NT2/D1 (cell line): Measurements from ENCODE around the gene MDM4.
A peak's percentile ranks its signal among the peaks of the same experiment; 100 is the strongest.
"Not testable (repeated sequence)": the region's sequence is repeated elsewhere in the genome, so short reads cannot be mapped to it uniquely, and the experiment has no call there.

Experiments
- DNase-seq: peaks from one replicate; pipeline ENCODE4 v3.0.0-alpha.2; 2011; ENCODE audit warnings: low read depth, low spot score
- H3K27me3 ChIP-seq: 2 replicates; pipeline ENCODE4 v1.6.0; 2011; ENCODE audit warnings: mild to moderate bottlenecking; ENCODE audit not compliant: insufficient read length, insufficient read depth
- H3K36me3 ChIP-seq: 2 replicates; pipeline ENCODE4 v1.6.1; 2011; ENCODE audit warnings: mild to moderate bottlenecking, low read length, mixed read lengths; ENCODE audit not compliant: insufficient read depth, insufficient read length
- H3K4me1 ChIP-seq: 2 replicates; pipeline ENCODE4 v1.5.1; 2011; ENCODE audit not compliant: insufficient read depth, insufficient read length
- H3K4me3 ChIP-seq: 2 replicates; pipeline ENCODE4 v1.5.1; 2011; ENCODE audit warnings: low read depth; ENCODE audit not compliant: insufficient read length
- H3K9ac ChIP-seq: 2 replicates; pipeline ENCODE4 v1.6.0; 2011; ENCODE audit warnings: low read depth; ENCODE audit not compliant: insufficient read length
- H3K9me3 ChIP-seq: 2 replicates; pipeline ENCODE4 v1.5.1; 2011; ENCODE audit warnings: mild to moderate bottlenecking, low read length; ENCODE audit not compliant: insufficient read depth
- SUZ12 ChIP-seq: IDR thresholded peaks from 2 replicates; pipeline ENCODE4 v1.6.1; 2011; ENCODE audit not compliant: insufficient read length, insufficient read depth; ENCODE audit errors: extremely low read depth
- YY1 ChIP-seq: IDR thresholded peaks from 2 replicates; pipeline ENCODE4 v1.6.1; 2011; ENCODE audit not compliant: insufficient read length, insufficient read depth
- ZNF274 ChIP-seq: IDR thresholded peaks from 2 replicates; pipeline ENCODE4 v1.6.1; 2011; ENCODE audit warnings: mild to moderate bottlenecking, low read depth, low read length

The MDM4 gene

GRCh38 chr1:204565617-204566582 is 49.7 kb downstream of the MDM4 start:
- Histone ChIP-seq H3K36me3 (peaks cover 11% of the 10 kb centered on the region), H3K27me3 (no peaks in the 10 kb centered on the region), H3K9me3 (no peaks in the 10 kb centered on the region), H3K4me3 (no peak overlapping the region), H3K4me1 (peaks cover 15% of the 10 kb centered on the region), H3K9ac (no peak overlapping the region)
- peak; percentile 84 for DNase-seq
- no peak for TF ChIP-seq YY1
- TF ChIP-seq ZNF274: no peak
- no peak for TF ChIP-seq SUZ12

DNA sequence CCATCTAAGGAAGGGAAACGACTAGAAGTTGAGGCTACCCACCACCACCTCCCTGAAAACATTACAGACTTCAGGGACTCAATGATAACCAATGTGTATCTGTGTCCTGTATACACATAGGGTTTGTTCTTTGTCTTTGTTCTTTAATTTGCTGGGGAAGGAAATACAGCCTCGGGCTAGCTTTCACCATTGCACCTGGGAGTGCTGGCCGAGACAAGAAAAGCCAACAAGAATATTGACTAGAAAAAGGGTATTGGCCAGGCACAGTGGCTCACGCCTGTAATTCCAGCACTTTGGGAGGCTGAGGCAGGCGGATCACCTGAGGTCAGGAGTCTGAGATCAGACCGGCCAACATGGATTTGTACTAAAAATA is 50.4 kb downstream of the MDM4 start:
- Histone ChIP-seq H3K9me3 (no peaks in the 10 kb centered on the region), H3K36me3 (peaks cover 11% of the 10 kb centered on the region), H3K4me3 (no peak overlapping the region), H3K9ac (no peak overlapping the region), H3K27me3 (no peaks in the 10 kb centered on the region), H3K4me1 (peaks cover 15% of the 10 kb centered on the region)
- DNase-seq: no peak
- no peak for TF ChIP-seq SUZ12
- TF ChIP-seq ZNF274: no peak
- TF ChIP-seq YY1: no peak

- TF ChIP-seq ZNF274: no peak
- no peak for TF ChIP-seq YY1
- no peak for TF ChIP-seq SUZ12
- Histone ChIP-seq H3K4me3 (no peak overlapping the region), H3K36me3 (peaks cover 8% of the 10 kb centered on the region), H3K4me1 (peaks cover 15% of the 10 kb centered on the region), H3K27me3 (no peaks in the 10 kb centered on the region), H3K9me3 (no peaks in the 10 kb centered on the region), H3K9ac (no peak overlapping the region)
- DNase-seq: no peak
Observed at GRCh38 chr1:204567071-204567470, 50.9 kb downstream of the MDM4 start.

DNA sequence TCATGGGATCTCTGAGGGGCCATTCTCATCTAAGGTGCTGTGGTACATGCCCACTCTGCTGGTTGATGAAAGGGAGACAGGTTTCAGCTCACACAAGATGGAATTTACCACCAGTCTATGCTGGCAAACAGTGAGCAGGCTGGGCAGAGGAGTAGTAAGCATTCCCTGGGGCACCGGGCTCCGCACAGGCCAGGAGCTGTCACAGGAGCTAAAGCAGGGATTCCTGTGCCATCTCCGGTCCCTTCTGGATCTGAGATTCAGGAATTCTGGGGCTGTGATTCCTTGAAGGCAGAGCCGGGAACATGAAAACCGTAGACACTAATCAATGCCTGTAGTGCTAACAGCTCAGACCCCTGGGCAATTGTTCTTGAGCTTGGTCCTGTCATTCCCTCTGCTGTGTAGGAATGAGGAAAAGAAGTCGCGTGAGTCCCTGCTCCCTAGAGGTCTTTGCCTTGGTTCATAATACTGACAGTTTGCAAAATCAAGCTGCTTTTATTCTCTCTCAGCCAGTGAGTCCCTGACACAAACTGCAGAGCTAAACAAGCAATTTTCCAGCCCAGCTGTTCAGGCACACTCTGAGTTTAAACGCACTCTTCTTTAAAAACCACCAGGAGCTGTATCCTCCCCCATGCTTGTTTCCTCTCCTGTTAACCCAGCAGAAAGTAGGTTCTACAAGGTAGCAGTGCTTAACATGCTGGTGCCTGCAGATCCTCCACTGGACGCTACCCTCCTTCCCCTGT is 52.5 kb downstream of the MDM4 start:
- Histone ChIP-seq H3K4me1 (peaks cover 25% of the 10 kb centered on the region), H3K9ac (no peak overlapping the region), H3K4me3 (no peak overlapping the region), H3K9me3 (no peaks in the 10 kb centered on the region), H3K36me3 (no peaks in the 10 kb centered on the region), H3K27me3 (no peaks in the 10 kb centered on the region)
- DNase-seq: no peak
- TF ChIP-seq SUZ12 (no peak), ZNF274 (no peak), YY1 (no peak)

- H3K4me3 ChIP-seq: no peak overlapping the region
- no peaks in the 10 kb centered on the region for H3K27me3 ChIP-seq
- H3K4me1 ChIP-seq: peaks cover 25% of the 10 kb centered on the region
- no peaks in the 10 kb centered on the region for H3K9me3 ChIP-seq
- H3K36me3 ChIP-seq: no peaks in the 10 kb centered on the region
- TF ChIP-seq SUZ12 (no peak), YY1 (no peak), ZNF274 (no peak)
- no peak for DNase-seq
- H3K9ac ChIP-seq: no peak overlapping the region
Observed at GRCh38 chr1:204569478-204569877, 53.3 kb downstream of the MDM4 start.

DNA sequence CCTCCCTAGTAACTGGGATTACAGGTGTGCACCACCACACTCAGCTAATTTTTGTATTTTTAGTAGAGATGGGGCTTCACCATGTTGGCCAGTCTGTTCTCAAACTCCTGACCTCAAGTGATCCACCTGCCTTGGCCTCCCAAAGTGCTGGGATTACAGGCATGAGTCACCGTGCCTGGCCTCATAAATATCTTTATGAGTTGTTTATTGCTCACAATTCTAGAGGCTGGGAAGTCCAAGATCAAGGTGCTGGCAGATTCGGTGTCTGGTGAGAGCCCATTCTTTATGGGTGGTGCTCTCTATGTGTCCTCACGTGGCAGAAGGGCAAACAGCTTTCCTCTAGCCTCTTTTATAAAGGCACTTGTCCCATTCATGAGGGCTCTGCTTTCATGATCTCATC is 53.8 kb downstream of the MDM4 start:
- H3K9me3 ChIP-seq, H3K9ac ChIP-seq, H3K4me3 ChIP-seq, H3K36me3 ChIP-seq, DNase-seq, H3K27me3 ChIP-seq: not testable (repeated sequence)
- H3K4me1 ChIP-seq: peaks cover 30% of the 10 kb centered on the region

DNA sequence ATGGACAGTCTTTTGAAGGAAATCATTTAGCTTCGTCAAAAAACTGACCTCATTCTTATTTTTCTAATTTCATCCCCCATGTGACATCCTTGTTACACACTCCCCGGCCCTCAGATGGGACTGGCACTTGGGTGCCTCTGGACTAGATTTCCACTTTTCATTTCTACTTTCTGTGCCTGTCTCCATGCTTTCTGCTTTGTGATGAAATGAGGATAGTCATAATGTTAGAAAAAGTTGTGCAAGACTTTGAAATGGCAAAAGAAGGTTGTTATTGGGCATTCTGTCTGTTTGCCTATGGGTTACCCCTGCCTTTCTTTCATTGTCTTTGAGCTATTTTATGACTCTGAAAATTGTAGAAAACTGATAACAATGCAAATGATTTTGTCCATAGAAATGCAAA is 54.9 kb downstream of the MDM4 start:
- H3K4me1 ChIP-seq: peaks cover 39% of the 10 kb centered on the region
- TF ChIP-seq ZNF274 (no peak), SUZ12 (no peak), YY1 (no peak)
- no peak overlapping the region for H3K4me3 ChIP-seq
- no peaks in the 10 kb centered on the region for H3K9me3 ChIP-seq
- H3K36me3 ChIP-seq: no peaks in the 10 kb centered on the region
- H3K9ac ChIP-seq: no peak overlapping the region
- H3K27me3 ChIP-seq: no peaks in the 10 kb centered on the region
- no peak for DNase-seq
